ENCODE measurements around the gene SPSB4. TPM values are rescaled to one million over a fixed set of nuclear protein-coding genes. Genes with fewer than 3 reads are reported as not detected.
A peak's percentile ranks its signal among the peaks of the same experiment; 100 is the strongest.

Gene SPSB4
- total RNA-seq, 1 donor from 2014 or later = 0.26 TPM

DNA sequence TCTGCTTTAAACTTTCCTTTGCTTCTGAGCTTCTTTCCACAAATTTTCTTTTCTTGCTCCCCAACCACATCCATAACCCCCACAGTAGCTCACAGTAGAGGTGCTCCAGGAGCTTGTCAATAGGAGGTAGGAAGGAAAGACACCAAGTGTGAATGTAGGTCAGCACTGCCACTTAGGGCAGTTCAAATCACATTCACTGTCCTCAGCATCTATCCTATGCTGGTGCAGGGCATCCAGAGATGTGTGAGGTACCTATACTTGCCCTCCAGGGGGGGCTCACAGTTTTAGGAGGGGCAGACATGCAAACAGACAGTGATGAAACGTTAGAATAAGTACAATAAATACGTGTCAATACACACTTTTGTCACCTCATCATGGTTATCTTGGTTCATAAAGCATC, 1.5 kb upstream of the SPSB4 start:
- Histone ChIP-seq H3K36me3 (ENCODE audit: control insufficient read depth, insufficient read depth, low read length) (no peaks in the 10 kb centered on the region), H3K4me3 (ENCODE audit: low read depth, low read length) (no peak overlapping the region), H3K27me3 (ENCODE audit: control insufficient read depth, insufficient read depth, low read length) (peaks cover 27% of the 10 kb centered on the region)
- FAIRE-seq (peak; percentile 50), DNase-seq (ENCODE audit: low read depth) (no peak)
- TF ChIP-seq, protein P1, sequence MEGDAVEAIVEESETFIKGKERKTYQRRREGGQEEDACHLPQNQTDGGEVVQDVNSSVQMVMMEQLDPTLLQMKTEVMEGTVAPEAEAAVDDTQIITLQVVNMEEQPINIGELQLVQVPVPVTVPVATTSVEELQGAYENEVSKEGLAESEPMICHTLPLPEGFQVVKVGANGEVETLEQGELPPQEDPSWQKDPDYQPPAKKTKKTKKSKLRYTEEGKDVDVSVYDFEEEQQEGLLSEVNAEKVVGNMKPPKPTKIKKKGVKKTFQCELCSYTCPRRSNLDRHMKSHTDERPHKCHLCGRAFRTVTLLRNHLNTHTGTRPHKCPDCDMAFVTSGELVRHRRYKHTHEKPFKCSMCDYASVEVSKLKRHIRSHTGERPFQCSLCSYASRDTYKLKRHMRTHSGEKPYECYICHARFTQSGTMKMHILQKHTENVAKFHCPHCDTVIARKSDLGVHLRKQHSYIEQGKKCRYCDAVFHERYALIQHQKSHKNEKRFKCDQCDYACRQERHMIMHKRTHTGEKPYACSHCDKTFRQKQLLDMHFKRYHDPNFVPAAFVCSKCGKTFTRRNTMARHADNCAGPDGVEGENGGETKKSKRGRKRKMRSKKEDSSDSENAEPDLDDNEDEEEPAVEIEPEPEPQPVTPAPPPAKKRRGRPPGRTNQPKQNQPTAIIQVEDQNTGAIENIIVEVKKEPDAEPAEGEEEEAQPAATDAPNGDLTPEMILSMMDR (IDR thresholded peaks at IDR 0.05; ENCODE audit: insufficient read depth, low read length, severe bottlenecking) = no peak

DNA sequence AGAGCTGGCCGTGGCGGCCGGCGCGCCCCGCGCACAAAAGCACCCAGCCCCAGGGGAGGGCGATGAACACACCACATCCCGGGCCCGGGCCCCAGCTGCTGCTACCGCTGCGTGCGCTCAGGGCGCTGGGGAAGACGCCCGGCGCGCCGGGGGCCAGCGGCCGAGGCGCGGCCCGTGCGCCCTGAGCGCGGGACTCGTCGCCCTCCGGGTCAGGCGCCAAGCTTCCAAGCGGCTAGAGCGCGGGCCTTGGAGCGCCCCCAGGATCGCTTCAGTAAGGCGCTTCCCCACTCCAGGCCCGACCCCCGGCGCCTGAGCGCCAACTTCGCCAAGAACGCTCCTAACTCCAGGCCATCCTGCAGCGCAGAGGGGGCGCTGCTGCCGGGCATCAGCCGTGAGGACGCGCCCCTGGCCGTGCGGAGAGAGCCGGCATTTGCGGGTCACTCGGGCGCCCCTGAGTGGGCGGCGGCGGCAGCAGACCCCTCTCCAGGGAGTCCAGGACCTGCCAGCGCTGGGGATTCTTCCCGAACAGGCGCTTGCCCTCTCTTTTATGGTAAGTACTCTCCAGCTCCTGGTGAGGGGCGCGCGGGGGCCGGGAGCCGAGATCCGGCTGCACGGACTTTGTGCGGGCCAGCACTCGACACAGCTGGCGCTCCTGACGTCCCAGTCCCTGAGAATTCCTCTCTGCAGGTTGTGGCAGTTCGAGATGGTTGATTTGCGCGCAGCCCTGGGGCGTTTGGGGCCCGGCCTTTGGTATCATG, 475 bp downstream of the SPSB4 start:
- FAIRE-seq = no peak
- H3K27me3 ChIP-seq (ENCODE audit: control insufficient read depth, insufficient read depth, low read length) = peaks cover 25% of the 10 kb centered on the region
- H3K4me3 ChIP-seq (ENCODE audit: low read depth, low read length) = peak overlapping the region; percentile 13
- TF ChIP-seq, protein P1 (IDR thresholded peaks at IDR 0.05; ENCODE audit: insufficient read depth, low read length, severe bottlenecking) = no peak
- no peaks in the 10 kb centered on the region for H3K36me3 ChIP-seq (ENCODE audit: control insufficient read depth, insufficient read depth, low read length)
- DNase-seq (ENCODE audit: low read depth) = no peak

DNA sequence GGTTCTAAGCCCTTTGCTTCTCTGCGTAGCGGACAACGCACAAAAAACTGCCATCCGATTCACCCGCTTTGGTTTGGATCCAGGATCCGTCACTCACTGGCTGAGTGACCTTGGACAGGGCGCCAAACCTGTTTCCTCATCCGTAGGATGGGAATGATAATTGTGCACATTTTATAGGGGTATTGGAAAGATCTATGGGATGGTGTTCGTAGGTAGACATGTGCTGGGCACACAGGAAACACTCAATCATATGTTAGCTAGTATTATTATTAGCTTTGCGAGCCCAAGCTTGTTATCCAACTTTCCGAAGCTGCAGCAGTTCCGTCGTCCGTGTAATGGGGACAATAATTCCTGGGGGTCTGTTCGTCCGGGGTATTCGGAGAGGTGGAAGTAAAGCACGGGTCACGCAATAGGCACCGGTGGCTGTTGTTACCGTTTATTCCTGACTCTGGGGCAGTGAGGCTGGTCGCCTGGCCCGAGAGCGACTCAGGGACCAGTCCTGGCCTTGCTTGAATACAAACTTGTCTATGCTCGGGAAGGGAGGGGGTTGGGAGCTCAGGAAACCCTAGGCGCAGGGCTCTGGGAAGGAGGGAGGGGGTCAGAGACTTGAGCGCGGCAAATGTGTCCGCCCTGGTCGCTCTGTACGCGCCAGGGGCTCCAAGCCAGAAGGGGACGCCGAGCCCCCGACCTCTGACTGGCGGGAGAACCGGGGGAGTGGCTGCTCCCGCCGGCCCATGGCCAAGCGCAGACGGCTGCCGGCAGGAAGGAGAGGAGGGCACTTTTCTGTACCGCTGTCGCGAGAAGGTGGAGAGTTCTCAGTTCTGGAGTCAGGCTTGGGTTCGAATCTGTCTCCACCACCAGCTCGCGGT, 1.3 kb downstream of the SPSB4 start:
- H3K36me3 ChIP-seq (ENCODE audit: control insufficient read depth, insufficient read depth, low read length) = no peaks in the 10 kb centered on the region
- H3K27me3 ChIP-seq (ENCODE audit: control insufficient read depth, insufficient read depth, low read length) = peaks cover 25% of the 10 kb centered on the region
- DNase-seq (ENCODE audit: low read depth) (peak; percentile 8), FAIRE-seq (no peak)
- H3K4me3 ChIP-seq (ENCODE audit: low read depth, low read length) = peak overlapping the region; percentile 15
- TF ChIP-seq, protein P1 (IDR thresholded peaks at IDR 0.05; ENCODE audit: insufficient read depth, low read length, severe bottlenecking) = no peak

DNA sequence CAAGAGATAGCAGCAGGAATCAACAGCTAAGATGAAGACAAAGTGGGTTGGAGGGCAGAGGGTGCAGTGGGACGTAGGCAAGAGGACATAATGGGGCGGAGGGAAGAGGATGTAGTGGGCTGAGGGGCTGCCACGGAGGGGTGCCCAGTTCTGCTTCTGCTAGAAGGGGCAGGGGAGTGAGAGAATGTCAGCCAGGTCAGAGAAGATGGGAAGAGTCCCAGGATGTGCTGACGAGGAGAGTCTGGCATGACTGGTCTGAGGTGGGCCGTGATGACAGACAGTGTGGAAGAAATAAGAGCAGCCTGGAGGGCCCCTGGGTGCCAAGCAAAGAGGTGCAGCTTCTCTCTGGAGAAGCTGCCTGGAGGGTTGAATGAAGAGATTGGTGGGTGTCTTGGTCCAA, 4.0 kb downstream of the SPSB4 start:
- FAIRE-seq = no peak

DNA sequence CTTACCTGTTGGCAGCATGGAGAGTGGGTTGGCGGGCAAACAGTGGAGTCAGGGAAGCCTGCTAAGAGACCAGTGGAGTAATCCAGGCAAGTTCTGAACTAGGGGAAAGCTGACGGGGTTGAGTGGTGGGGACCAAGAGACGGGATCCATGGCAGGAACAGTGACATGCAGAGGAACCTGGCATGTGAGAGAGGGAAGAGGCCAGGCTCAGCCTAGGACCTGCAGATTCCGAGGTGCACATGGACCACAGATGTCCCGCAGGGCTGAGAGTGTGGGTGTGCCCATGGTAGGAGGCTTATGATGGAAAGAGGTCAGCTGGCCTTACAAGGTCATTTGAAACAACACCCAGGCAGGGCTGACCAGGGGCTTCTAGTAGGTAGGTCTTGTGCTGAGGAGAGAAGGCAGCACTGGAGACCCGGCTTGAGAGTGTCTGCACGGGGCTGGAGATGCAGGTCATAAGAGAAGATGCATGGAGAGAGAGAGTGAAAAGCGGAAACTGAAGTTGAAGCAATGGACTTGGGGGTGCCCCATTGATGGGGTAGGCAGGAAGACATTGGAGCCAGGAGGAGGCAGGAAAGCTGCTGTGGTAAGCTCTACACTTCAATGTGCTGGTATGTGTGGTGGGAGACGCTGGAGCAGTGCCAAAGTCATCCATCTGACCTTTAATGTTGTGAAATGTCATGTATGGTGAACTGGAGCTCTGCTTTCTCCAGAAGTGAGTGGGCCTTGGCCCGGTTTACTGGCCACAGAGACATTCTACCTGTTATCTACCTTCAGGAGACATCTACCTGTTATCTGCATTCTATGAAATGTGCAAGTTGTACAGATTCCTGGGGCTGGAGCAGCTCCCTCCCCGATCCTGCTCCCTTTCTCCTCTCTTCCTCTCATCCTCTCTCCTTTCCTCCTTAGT, 4.6 kb downstream of the SPSB4 start:
- no peak overlapping the region for H3K4me3 ChIP-seq (ENCODE audit: low read depth, low read length)
- TF ChIP-seq, protein P1 (IDR thresholded peaks at IDR 0.05; ENCODE audit: insufficient read depth, low read length, severe bottlenecking) = no peak
- no peaks in the 10 kb centered on the region for H3K36me3 ChIP-seq (ENCODE audit: control insufficient read depth, insufficient read depth, low read length)
- FAIRE-seq = no peak
- DNase-seq (ENCODE audit: low read depth) = no peak
- H3K27me3 ChIP-seq (ENCODE audit: control insufficient read depth, insufficient read depth, low read length) = peaks cover 11% of the 10 kb centered on the region

More for the DNA sequence above, 4.0 kb downstream of the SPSB4 start:
- H3K4me3 ChIP-seq (ENCODE audit: low read depth, low read length) = no peak overlapping the region
- peaks cover 18% of the 10 kb centered on the region for H3K27me3 ChIP-seq (ENCODE audit: control insufficient read depth, insufficient read depth, low read length)
- TF ChIP-seq, protein P1 (IDR thresholded peaks at IDR 0.05; ENCODE audit: insufficient read depth, low read length, severe bottlenecking) = no peak
- H3K36me3 ChIP-seq (ENCODE audit: control insufficient read depth, insufficient read depth, low read length) = no peaks in the 10 kb centered on the region
- DNase-seq (ENCODE audit: low read depth) = no peak
